Breast epithelium (tissue), 4 donors: ENCODE results near the gene KLHL3. TPM values are rescaled to one million over a fixed set of nuclear protein-coding genes. Genes with fewer than 3 reads are reported as not detected.

Experiments used
- DNase-seq, 2 donors: peaks; one replicate each; pipeline ENCODE4 v3.0.0-alpha.2; 2019; ENCODE audit warnings: low spot score in 2 of 2
- H3K27ac ChIP-seq, 2 donors: fragments of 200-600 bp; sonication (generic) in 1 of 2; one replicate each; pipeline ENCODE4 v1.5.1; 2016 to 2019; ENCODE audit warnings: mild to moderate bottlenecking in 1 of 2
- H3K27me3 ChIP-seq, 2 donors: fragments of 200-600 bp; sonication (generic) in 1 of 2; one replicate each; pipeline versions ENCODE4 v1.5.1 to v1.6.0; 2017 to 2019; ENCODE audit warnings: control low read depth in 1 of 2, mild to moderate bottlenecking in 1 of 2
- H3K36me3 ChIP-seq: fragments of 200-600 bp; one replicate; pipeline ENCODE4 v1.5.1; 2019
- H3K4me1 ChIP-seq, 2 donors: fragments of 200-600 bp; sonication (generic); one replicate each; pipeline ENCODE4 v1.5.1; 2016 to 2019; ENCODE audit warnings: control low read depth in 1 of 2
- H3K4me3 ChIP-seq, 3 donors: fragments of 200-600 bp; sonication (generic); 1 replicate in 2 of 3; 2 replicates in 1 of 3; pipeline ENCODE4 v1.5.1; 2016 to 2019; ENCODE audit warnings: mild to moderate bottlenecking in 3 of 3, moderate library complexity in 2 of 3
- H3K9me3 ChIP-seq, 2 donors: fragments of 200-600 bp; sonication (generic) in 1 of 2; one replicate each; pipeline ENCODE4 v1.5.1; 2016 to 2019; ENCODE audit warnings: control low read depth in 1 of 2
- CTCF ChIP-seq, 3 donors: fragments of 450-650 bp; IDR thresholded peaks; one replicate each; pipeline ENCODE4 v1.5.1; 2016 to 2017; ENCODE audit warnings: antibody characterized with exemption in 3 of 3, mild to moderate bottlenecking in 3 of 3, moderate library complexity in 3 of 3
- POLR2A ChIP-seq: fragments of 450-650 bp; IDR thresholded peaks from one replicate; pipeline ENCODE4 v1.6.1; 2016; ENCODE audit warnings: antibody characterized with exemption, mild to moderate bottlenecking, moderate library complexity
- POLR2AphosphoS5 ChIP-seq, 3 donors: sonication (generic); formaldehyde crosslinking; IDR thresholded peaks; one replicate each; pipeline ENCODE4 v1.6.1; 2017; ENCODE audit warnings: antibody characterized with exemption in 3 of 3
- intact Hi-C: fragments of 100-400 bp; cut with DNase I; formaldehyde crosslinking; loops from one replicate; pipeline ENCODE4 v1.15.1; 2023; ENCODE audit warnings: low total_unique reads
- total RNA-seq, 3 donors: library from RNA; depleted of rRNA; stranded (reverse); fragments of >200 nt; gene quantifications; one replicate each; pipeline ENCODE4 v1.1.0, GENCODE V29; 2016

KLHL3 gene
- total RNA-seq, 3 donors from 2014 or later: 4.5 to 11.7 (median 4.9) TPM

- Histone ChIP-seq H3K4me1 (no peaks in the 10 kb centered on the region), H3K27me3 (no peaks in the 10 kb centered on the region), H3K36me3 (no peaks in the 10 kb centered on the region), H3K27ac (peak overlapping the region; percentile 100), H3K4me3 (peak overlapping the region; percentile 78 to 91 (median 88)), H3K9me3 (no peaks in the 10 kb centered on the region)
- no peak for DNase-seq
- intact Hi-C loops: no loop called here
- no peak for TF ChIP-seq CTCF (IDR thresholded peaks at IDR 0.05)
- TF ChIP-seq POLR2A: no peak
- no peak for TF ChIP-seq POLR2AphosphoS5 (IDR thresholded peaks at IDR 0.05)
Observed at GRCh38 chr5:137752905-137753690, 17.2 kb upstream of the KLHL3 start.

GRCh38 chr5:137751869-137752491 lies 16.1 kb upstream of the KLHL3 start:
- intact Hi-C loops: no loop called here
- TF ChIP-seq POLR2AphosphoS5 (IDR thresholded peaks at IDR 0.05) (no peak), CTCF (IDR thresholded peaks at IDR 0.05) (peak; percentile 42 to 66 (median 56))
- Histone ChIP-seq H3K4me1 (no peaks in the 10 kb centered on the region), H3K9me3 (no peaks in the 10 kb centered on the region), H3K27ac (peak overlapping the region; percentile 3 to 100), H3K36me3 (no peaks in the 10 kb centered on the region), H3K27me3 (no peaks in the 10 kb centered on the region), H3K4me3 (peak overlapping the region; percentile 78 to 91 (median 88))
- no peak for DNase-seq

- H3K27ac ChIP-seq: no peak overlapping the region
- H3K4me1 ChIP-seq: no peaks in the 10 kb centered on the region
- intact Hi-C loops: no loop called here
- no peak for TF ChIP-seq CTCF (IDR thresholded peaks at IDR 0.05)
- no peak for TF ChIP-seq POLR2A
- TF ChIP-seq POLR2AphosphoS5 (IDR thresholded peaks at IDR 0.05): no peak
- no peak overlapping the region for H3K4me3 ChIP-seq
- no peak for DNase-seq
- no peaks in the 10 kb centered on the region for H3K27me3 ChIP-seq
- H3K36me3 ChIP-seq: no peaks in the 10 kb centered on the region
- H3K9me3 ChIP-seq: no peaks in the 10 kb centered on the region
Observed at GRCh38 chr5:137750436-137750835, 14.5 kb upstream of the KLHL3 start.

DNA sequence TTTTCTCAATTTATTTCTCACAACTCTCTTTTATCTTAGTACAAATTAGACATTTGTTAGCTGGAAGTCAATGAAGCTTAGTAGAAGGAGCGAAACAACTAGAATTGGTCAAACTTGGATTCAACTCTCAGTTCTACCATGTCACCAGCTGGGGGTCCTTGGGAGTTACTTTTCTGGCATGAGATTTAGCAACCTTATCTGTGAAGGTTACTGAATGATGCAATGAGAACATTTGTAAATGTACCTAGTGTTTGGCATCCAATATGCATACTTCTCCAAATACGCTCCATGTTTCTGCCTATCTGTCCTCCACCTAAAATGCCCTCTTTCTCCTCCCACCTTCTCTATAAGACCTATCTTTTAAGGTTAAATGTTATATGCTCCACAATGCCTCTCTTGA lies 12.0 kb upstream of the KLHL3 start:
- TF ChIP-seq POLR2AphosphoS5 (IDR thresholded peaks at IDR 0.05) (no peak), CTCF (IDR thresholded peaks at IDR 0.05) (no peak), POLR2A (no peak)
- no peak overlapping the region for H3K27ac ChIP-seq
- H3K9me3 ChIP-seq: no peaks in the 10 kb centered on the region
- H3K27me3 ChIP-seq: no peaks in the 10 kb centered on the region
- H3K36me3 ChIP-seq: no peaks in the 10 kb centered on the region
- DNase-seq: no peak
- no peak overlapping the region for H3K4me3 ChIP-seq
- intact Hi-C loops: no loop called here
- no peaks in the 10 kb centered on the region for H3K4me1 ChIP-seq

- H3K4me3 ChIP-seq: no peak overlapping the region
Observed at GRCh38 chr5:137743031-137743640, 7.2 kb upstream of the KLHL3 start.

More at GRCh38 chr5:137743031-137743640, 7.2 kb upstream of the KLHL3 start:
- Histone ChIP-seq H3K27ac (no peak overlapping the region), H3K36me3 (no peaks in the 10 kb centered on the region), H3K27me3 (no peaks in the 10 kb centered on the region), H3K4me1 (no peaks in the 10 kb centered on the region), H3K9me3 (no peaks in the 10 kb centered on the region)
- intact Hi-C loops: no loop called here
- TF ChIP-seq CTCF (IDR thresholded peaks at IDR 0.05) (peak; percentile 17 to 62 (median 54)), POLR2A (no peak)
- DNase-seq: no peak
